Hepatocyte (in vitro differentiated cells): ENCODE results near the gene CHCHD6. TPM values are rescaled to one million over a fixed set of nuclear protein-coding genes. Genes with fewer than 3 reads are reported as not detected.

Source experiments
- DNase-seq: peaks from one replicate; pipeline ENCODE4 v3.0.0-alpha.2; 2016; ENCODE audit warnings: low spot score
- H2AFZ ChIP-seq: fragments of 200-600 bp; sonication (generic); 2 replicates; pipeline ENCODE4 v1.6.0; 2016; ENCODE audit warnings: antibody characterized with exemption, mild to moderate bottlenecking
- H3K27ac ChIP-seq: fragments of 200-600 bp; sonication (generic); 2 replicates; pipeline ENCODE4 v1.5.1; 2016; ENCODE audit warnings: mild to moderate bottlenecking
- H3K27me3 ChIP-seq: fragments of 200-600 bp; sonication (generic); 2 replicates; pipeline ENCODE4 v1.6.1; 2016
- H3K36me3 ChIP-seq: fragments of 200-600 bp; sonication (generic); replicated peaks from 2 replicates; pipeline ENCODE4 v1.5.1; 2016; ENCODE audit warnings: low read depth; ENCODE audit not compliant: insufficient read depth
- H3K4me1 ChIP-seq: fragments of 200-600 bp; sonication (generic); 2 replicates; pipeline ENCODE4 v1.5.1; 2016; ENCODE audit warnings: mild to moderate bottlenecking, moderate library complexity; ENCODE audit not compliant: insufficient read depth
- H3K4me2 ChIP-seq: fragments of 200-600 bp; sonication (generic); 2 replicates; pipeline ENCODE4 v1.6.0; 2016
- H3K4me3 ChIP-seq: fragments of 200-600 bp; sonication (generic); 2 replicates; pipeline ENCODE4 v1.5.1; 2016; ENCODE audit warnings: mild to moderate bottlenecking
- H3K79me2 ChIP-seq: fragments of 200-600 bp; sonication (generic); 2 replicates; pipeline ENCODE4 v1.6.0; 2017; ENCODE audit warnings: mild to moderate bottlenecking
- H3K9me2 ChIP-seq: fragments of 200-600 bp; sonication (generic); replicated peaks from 2 replicates; pipeline ENCODE4 v1.6.0; 2017; ENCODE audit warnings: mild to moderate bottlenecking; ENCODE audit not compliant: insufficient read depth
- H3K9me3 ChIP-seq: fragments of 200-600 bp; sonication (generic); 2 replicates; pipeline ENCODE4 v1.5.1; 2016; ENCODE audit warnings: low read depth, mild to moderate bottlenecking
- H4K20me1 ChIP-seq: fragments of 200-600 bp; sonication (generic); 2 replicates; pipeline ENCODE4 v1.6.0; 2016; ENCODE audit warnings: mild to moderate bottlenecking; ENCODE audit not compliant: insufficient read depth, poor library complexity, severe bottlenecking
- CTCF ChIP-seq: fragments of 200-600 bp; sonication (generic); IDR thresholded peaks from 2 replicates; pipeline ENCODE4 v1.5.1; 2016; ENCODE audit warnings: antibody characterized with exemption, mild to moderate bottlenecking; ENCODE audit not compliant: poor library complexity
- EZH2 ChIP-seq: fragments of 200-600 bp; sonication (generic); IDR thresholded peaks from 2 replicates; pipeline ENCODE4 v1.6.1; 2016; ENCODE audit warnings: antibody characterized with exemption, mild to moderate bottlenecking, borderline replicate concordance
- EZH2phosphoT487 ChIP-seq: fragments of 200-600 bp; sonication (generic); IDR thresholded peaks from one replicate; pipeline ENCODE4 v1.6.1; 2018; ENCODE audit warnings: antibody characterized with exemption, mild to moderate bottlenecking, low read depth, moderate library complexity; ENCODE audit not compliant: unreplicated experiment, severe bottlenecking
- WGBS: methylation state at CpG from one replicate; pipeline ENCODE4 v1.1.6; 2016; ENCODE audit warnings: low lambda C conversion rate; ENCODE audit errors: missing lambda C conversion rate; 5-methylcytosine and 5-hydroxymethylcytosine counted together
- polyA plus RNA-seq: library from polyadenylated mRNA; unstranded; fragments of >200 nt; fragmentation: Nextera tagmentation; extraction: Ambion mirVana; gene quantifications from 2 replicates; pipeline ENCODE4 v1.2.1, GENCODE V29; 2016
- total RNA-seq: library from RNA; depleted of rRNA; stranded (reverse); fragments of >200 nt; gene quantifications from 2 replicates; pipeline ENCODE4 v1.2.3, GENCODE V29; 2014

Gene CHCHD6
- total and polyA plus RNA-seq, 2 experiments from 2014 or later, result 13.8 to 19.7 TPM

GRCh38 chr3:126927846-126928245 lies 223.8 kb downstream of the CHCHD6 start:
- Histone ChIP-seq H3K27ac (no peak overlapping the region), H3K4me1 (peaks cover 6% of the 10 kb centered on the region), H3K4me3 (no peak overlapping the region), H3K9me2 (no peaks in the 10 kb centered on the region), H2AFZ (no peak overlapping the region), H3K4me2 (no peak overlapping the region), H3K36me3 (no peaks in the 10 kb centered on the region), H3K9me3 (no peaks in the 10 kb centered on the region), H3K79me2 (no peaks in the 10 kb centered on the region), H4K20me1 (no peaks in the 10 kb centered on the region), H3K27me3 (peaks cover 6% of the 10 kb centered on the region)
- DNase-seq, result no peak
- TF ChIP-seq EZH2 (no peak), CTCF (no peak), EZH2phosphoT487 (no peak)
- 89% methylated on average over 6 of the region's 6 CpGs for WGBS

GRCh38 chr3:126928921-126929474 lies 225.0 kb downstream of the CHCHD6 start:
- peaks cover 6% of the 10 kb centered on the region for H3K27me3 ChIP-seq
- TF ChIP-seq EZH2, result no peak
- no peak for TF ChIP-seq EZH2phosphoT487
- no peak for TF ChIP-seq CTCF
- H3K4me2 ChIP-seq, result no peak overlapping the region
- no peak overlapping the region for H3K4me3 ChIP-seq
- peaks cover 6% of the 10 kb centered on the region for H3K4me1 ChIP-seq
- no peaks in the 10 kb centered on the region for H3K9me3 ChIP-seq
- H4K20me1 ChIP-seq, result no peaks in the 10 kb centered on the region
- no peak overlapping the region for H3K27ac ChIP-seq
- H3K36me3 ChIP-seq, result no peaks in the 10 kb centered on the region
- H2AFZ ChIP-seq, result no peak overlapping the region
- no peak for DNase-seq
- no peaks in the 10 kb centered on the region for H3K79me2 ChIP-seq
- WGBS, result 76% methylated on average over 3 of the region's 3 CpGs
- no peaks in the 10 kb centered on the region for H3K9me2 ChIP-seq

- Histone ChIP-seq H2AFZ (no peak overlapping the region), H3K4me2 (no peak overlapping the region), H4K20me1 (no peaks in the 10 kb centered on the region), H3K79me2 (no peaks in the 10 kb centered on the region), H3K27ac (no peak overlapping the region), H3K36me3 (no peaks in the 10 kb centered on the region), H3K27me3 (peaks cover 6% of the 10 kb centered on the region), H3K4me1 (no peaks in the 10 kb centered on the region), H3K9me2 (no peaks in the 10 kb centered on the region), H3K9me3 (no peaks in the 10 kb centered on the region), H3K4me3 (no peak overlapping the region)
- 95% methylated on average over 15 of the region's 15 CpGs for WGBS
- no peak for DNase-seq
- TF ChIP-seq EZH2 (no peak), EZH2phosphoT487 (no peak), CTCF (no peak)
Measured at GRCh38 chr3:126930936-126931600, 227.0 kb downstream of the CHCHD6 start.
